GM21447 (cell line): ENCODE measurements around the gene PRAME.
"Not testable (repeated sequence)": the region's sequence is repeated elsewhere in the genome, so short reads cannot be mapped to it uniquely, and the experiment has no call there.

Experiments
- ATAC-seq: cut with Tn5 transposase; IDR thresholded peaks from one replicate; pipeline ENCODE4 v1.9.1; 2021; ENCODE audit not compliant: unreplicated experiment

The PRAME gene

DNA sequence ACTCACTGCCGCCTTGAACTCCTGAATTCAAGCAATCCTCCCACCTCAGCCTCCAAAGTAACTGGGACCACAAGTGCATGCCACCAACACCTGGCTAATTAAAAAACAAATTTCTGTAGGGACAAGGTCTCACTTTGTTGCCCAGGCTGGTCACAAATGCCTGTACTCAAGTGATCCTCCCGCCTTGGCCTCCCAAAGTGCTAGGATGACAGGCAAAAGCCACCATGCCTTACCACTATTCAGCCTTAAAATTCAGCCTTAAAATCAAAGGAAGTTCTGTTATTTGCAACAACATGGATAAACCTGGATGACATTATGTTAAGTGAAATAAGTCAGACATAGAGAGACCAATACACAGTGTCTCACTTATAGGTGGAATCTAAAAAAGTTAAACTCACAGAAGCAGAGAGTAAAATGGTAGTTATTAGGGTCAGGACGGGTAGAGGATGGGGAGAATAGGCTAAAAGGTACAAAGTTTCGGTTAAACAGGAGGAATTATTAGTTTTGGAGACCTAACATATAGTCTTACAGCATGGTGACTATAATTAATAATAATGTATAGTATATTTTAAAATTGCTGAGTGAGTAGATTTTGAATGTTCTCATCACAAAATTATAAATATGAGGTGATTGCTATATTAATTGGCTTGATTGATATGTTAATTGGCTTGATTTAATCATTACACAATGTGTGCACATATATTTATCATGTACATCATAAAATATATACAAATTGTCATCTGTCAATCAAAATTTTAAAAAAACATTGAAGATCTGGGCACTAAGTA lies 32.7 kb downstream of the PRAME start:
- no peak for ATAC-seq

DNA sequence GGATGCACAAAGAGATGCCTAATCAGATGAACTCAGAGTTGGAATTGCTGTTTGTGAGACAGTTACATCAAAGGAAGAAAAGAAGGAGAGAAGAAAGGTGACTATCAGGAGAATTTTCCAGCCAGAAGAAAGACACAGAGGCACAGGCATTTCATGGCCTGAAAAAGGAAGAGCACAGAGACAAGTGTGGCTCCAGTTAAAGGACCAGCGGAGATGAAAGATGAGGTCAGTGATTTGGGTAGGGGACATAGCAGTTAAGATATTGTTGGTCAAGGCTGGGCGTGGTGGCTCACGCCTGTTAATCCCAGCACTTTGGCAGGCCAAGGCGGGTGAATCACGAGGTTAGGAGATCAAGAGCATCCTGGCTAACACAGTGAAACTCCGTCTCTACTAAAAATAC lies 35.6 kb downstream of the PRAME start:
- no peak for ATAC-seq

DNA sequence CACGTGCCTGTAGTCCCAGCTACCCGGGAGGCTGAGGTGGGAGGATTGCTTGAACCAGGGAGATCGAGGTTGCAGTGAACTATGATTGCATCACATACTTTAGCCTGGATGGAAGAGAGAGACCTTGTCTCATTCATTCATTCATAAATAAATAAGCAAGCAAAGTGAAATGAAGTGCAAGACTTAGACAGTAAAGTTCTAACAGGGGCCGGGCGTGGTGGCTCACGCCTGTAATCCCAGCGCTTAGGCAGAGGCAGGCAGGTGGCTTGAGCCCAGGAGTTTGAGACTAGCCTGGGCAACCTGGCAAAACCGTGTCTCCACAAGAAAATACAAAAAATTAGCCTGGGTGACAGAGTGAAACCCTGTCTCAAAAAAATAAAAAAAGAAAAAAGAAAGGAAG lies 37.4 kb downstream of the PRAME start:
- no peak for ATAC-seq

DNA sequence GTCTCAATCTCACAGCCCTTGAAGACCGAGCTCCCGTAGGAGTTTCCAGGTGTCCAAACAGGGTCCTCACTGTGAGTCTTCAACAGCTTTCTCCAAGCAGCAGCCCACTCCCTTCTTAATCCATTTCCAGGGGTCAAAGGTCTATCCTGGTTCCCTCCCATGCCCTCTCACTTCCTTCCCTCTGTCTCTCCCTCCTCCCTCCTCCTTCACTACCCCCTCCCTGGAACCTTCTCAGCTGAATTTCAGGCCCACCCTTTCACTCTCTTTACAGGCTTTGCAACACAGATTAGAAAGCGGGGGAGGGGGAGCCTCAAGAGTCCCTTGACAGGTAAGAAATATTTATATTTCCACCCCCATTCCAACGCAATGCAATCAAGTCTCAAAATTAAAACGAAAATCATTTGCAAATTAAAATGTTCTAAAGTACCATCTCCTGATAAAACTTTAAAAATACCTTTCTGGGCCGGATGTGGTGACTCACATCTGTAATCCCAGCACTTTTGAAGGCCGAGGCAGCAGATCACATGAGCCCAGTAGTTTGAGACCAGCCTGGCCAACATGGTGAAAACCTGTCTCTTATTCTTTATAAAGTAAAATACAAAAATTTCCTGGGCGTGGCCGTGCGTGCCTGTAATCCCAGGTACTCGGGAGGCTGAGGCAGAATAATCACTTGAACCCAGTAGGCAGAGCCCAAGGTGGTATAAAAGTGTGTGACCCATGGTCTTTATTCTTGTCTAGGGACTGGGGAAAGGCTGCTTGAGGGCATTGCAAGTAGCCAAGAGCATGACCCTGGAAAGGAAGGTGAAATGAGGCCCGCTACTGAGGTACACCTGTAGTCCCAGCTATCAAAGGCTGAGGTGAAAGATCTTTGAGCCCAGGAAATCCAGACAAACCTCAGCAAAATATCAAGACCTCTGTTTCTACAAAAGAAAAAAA lies 38.1 kb downstream of the PRAME start:
- no peak for ATAC-seq

DNA sequence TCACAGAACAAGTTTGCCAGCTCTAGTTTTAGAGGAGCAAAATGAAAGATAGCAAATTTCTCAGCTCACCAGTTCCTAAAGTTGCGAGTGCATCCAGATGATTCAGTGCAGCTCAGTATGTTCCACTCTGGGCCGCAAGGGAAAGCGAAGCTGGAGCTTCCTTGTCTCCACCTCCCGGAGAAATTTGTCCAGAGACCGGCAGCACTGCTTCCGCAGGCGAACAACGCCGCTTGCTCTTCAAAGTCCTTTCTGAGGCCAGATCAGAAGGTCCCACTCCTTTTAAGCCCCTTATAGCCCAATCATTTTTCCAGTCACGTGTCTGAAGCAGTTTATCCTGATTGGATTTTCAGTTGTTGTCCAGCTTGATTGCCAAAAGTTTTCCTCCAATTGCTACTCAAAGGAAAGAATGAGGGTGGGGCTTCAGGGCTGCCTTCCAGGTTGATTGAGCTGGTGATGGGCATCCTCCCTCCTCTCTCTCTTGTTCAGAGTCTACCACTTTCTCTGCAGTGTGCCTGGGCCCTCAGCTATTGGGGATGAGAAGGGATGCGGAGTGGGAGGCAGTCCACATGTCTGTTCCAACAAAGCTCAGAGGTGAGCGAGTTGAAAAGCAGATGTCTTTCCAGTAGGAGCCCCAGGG lies 38.9 kb downstream of the PRAME start, which contains the start of gene ZNF280A:
ZNF280A (minus strand) TSS at position 251 of the 637 bp plus-strand sequence. CDS start 4,640 bp downstream, outside the sequence.
- no peak for ATAC-seq

DNA sequence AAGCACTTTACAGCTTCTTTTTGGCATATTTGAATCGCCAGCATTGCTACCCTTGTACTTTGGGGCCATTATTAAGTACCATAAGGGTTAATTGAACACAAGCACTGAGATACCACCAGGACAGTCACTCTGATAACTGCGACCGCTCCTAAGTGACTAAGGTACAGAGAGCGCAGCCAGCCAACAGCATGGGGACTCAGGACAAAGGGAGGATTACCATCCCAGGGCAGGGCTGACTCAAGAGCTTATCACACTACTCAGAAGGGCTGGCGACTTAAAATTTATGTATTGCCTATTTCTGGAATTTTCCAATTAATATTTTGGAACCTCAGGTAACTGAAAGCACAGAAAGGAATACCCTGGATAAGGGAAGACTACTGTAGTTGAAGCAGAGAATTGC lies 39.5 kb downstream of the PRAME start:
- ATAC-seq: no peak

DNA sequence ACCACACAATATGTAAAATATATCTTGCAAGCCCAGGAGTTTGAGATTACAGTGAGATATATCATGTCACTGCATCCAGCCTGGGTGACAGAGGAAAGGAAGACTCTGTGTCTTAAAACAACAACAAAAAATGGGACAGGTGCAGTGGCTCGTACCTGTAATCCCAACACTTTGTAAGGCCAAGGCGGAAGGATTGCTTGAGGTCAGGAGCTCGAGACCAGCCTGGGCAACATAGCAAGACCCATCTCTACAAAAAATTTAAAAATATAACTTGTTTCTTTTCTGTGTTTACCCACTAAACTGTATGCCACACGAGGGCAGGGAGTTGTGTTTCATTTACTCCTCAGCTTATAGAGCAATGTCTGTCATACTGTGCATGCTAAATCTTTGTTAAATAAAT lies 42.1 kb downstream of the PRAME start:
- ATAC-seq: no peak

DNA sequence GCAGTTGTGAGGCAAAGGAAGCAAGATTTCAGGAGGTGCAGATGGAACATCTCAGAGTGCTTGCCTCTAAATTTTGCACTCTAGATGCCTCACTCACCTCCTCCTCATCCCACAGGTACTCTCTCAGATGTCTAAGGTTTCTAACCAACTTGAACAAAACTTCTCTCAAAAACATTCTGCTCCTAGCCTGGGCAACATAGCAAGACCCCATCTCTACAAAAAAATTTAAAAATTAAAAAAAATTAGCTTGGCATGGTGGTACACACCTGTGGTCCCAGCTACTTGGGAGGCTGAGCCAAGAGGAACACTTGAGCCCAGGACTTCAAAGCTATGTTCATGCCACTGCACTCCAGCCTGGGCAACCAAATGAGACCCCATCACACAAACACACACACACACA lies 43.2 kb downstream of the PRAME start:
- no peak for ATAC-seq

DNA sequence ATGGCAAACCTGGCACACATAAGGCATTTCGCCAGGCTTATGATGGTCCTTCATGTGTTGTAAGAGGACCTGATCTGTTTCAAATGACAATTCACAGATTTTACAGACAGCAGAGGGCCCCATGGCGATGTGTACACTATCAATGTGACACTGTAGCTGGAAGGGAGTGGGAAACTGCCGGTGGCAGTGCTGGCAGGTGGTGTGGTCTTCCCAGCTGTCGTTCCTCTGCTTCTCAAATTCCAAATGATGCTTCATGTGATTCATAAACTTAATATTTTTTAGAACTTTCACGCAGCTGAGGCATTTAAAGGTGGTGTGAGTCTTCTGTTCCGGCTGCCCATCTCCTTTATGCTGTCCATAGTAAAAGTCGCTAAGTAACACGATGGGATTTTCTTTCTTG lies 44.6 kb downstream of the PRAME start:
- not testable (repeated sequence) for ATAC-seq

DNA sequence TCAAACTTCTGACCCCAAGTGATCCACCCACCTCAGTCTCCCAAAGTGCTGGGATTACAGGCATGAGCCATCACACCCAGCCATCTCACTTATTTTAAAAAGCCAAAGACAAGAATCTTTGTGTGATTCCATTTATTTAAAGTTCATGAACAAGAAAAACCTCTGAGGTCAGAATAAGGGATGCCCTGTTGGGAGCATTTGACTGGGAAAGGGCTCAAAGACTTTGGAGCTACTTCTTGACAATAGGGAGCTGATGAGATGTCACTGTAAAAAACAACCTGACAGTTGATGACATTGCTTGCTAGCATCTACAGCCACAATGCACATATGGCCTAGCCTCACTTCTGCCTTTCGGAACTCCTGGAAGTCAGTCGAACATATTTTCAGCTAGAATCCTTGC lies 45.4 kb downstream of the PRAME start:
- no peak for ATAC-seq

DNA sequence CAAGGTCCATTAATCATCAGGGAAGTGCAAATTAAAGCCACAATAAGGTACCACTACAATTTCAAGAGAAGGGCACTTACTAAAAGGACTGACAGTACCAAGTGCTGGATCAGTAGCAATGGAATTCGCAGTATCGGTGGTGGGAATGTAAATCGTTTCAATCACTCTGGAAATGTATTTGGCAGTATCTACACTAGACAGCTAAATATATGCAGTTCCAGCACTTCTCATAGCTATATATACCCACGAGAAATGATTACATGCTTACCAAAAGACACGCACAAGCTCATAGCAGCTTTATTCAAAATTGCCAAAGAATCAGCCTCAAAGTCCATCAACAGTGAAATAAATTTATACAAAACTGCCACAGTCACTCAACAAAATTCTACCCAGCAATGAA lies 46.1 kb downstream of the PRAME start:
- ATAC-seq: no peak

DNA sequence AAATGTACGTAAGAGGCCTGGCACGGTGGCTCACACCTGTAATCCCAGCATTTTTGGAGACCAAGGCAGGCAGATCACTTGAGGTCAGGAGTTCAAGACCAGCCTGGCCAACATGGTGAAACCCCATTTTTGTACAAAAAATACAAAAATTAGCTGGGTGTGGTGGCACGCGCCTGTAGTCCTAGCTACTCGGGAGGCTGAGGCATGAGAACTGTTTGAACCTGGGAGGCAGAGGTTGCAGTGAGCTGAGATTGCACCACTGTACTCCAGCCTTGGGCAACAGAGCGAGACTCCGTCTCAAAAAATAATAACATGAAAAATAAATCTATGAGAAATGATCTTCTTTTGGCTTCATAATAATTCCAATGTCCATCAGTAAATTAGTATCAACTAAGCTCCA lies 48.2 kb downstream of the PRAME start:
- ATAC-seq: not testable (repeated sequence)

DNA sequence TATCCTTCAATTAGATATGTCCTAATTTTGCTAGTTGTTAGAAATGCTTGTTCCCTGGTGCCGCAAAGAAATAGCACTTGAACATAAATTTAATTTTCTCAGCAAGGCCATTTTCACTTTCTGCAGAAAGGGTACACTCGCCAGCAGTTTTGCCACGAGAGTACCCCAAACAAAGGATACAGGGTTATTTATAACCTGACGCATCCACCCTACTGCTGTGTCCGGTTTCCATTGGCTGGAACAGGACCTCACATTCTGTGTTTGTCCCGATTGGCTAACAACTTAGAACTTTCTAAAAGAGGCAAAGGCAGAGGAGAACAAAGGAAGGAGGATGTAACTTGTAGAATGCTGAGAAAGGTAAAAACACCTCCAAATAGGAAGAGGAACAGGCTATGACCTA lies 49.2 kb downstream of the PRAME start:
- ATAC-seq: not testable (repeated sequence)

DNA sequence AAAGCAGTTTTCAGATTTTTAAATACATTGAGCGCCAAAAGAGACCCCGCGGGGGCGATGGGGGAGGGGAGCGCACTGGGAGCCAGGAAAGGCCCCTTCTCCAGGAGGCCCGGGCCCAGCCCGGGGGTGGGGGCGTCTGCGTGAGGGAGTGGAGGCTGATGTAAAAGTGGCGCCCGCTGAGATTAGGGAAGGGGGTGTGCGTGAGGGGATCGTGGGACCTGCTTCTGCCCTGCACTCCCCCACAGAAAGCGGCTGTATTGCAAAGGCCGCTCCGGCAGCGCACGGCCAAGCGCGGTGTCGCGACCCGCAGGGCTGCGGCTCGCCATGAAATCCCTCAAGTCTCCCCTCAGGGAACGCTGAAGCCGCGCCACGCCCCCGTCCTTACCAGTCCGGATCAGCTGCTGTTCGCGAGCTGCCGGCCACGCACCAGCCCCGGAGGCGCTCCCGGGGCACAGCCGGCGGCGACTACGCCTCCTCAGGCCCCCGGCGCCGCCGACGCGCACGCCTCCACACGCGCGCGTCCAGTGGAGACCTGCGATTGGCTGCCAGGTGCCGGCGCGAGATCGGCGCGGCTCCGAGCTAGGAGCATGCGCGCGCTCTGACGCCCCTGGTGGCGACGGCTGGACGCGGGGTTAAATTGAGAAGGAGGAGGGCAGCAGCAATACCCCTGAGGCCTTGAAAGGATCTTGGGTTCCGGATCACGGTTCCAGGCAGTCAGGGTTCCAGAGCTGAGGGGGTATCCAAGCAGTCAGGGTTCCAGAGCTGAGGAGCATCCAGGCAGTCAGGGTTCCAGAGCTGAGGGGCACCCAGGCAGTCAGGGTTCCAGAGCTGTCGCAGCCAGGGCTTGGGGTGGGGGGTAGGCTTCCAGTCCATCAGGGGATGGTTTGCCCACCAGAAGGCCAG lies 50.5 kb downstream of the PRAME start, which contains the start of gene ZNF280B:
ZNF280B (minus strand) TSS at position 469 of the 903 bp plus-strand sequence. CDS start 19,344 bp downstream, outside the sequence.
- ATAC-seq: peak; percentile 86

DNA sequence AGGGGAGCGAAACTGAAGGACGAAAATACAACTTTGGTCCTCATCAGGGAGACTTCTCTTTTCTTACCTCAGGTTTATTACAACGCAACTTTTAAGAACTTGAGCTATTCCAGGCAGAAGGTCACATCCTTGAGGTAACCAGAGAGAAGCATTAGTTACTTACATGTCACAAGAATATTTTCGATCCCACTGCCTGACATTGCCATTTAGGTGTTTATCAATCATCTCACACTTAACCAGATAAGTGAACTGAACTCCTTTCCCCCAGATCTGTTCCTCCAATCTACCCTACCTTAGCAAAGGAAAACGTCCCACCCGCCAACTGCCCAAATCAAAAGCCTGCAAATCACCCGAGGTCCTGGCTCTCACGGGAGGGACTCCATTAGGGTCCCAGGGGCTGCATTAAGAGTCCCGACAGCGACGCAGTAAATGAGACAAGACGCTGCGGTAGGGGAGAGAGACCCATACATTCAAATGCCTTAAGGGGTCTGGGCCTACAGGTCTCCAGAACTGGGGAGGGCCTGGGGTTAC lies 51.3 kb downstream of the PRAME start:
- no peak for ATAC-seq

DNA sequence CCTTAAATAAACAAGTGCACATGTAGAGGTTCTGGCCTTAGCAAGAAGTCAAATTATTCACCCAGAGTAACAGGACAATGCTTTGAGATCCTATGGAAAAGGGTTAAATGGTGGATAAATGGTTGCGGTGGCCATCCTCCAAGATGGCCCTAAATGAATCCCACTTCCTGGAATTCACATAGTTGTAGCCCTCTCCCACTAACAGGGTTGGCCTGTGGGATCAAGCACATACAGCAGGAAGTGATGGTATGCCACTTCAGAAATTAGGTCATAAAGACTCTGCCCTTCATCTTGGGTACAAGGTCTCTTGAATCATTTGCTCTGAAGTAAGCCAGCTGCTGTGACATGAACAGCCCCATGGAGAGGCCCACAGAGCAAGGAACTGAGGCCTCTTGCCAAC lies 52.3 kb downstream of the PRAME start:
- no peak for ATAC-seq

DNA sequence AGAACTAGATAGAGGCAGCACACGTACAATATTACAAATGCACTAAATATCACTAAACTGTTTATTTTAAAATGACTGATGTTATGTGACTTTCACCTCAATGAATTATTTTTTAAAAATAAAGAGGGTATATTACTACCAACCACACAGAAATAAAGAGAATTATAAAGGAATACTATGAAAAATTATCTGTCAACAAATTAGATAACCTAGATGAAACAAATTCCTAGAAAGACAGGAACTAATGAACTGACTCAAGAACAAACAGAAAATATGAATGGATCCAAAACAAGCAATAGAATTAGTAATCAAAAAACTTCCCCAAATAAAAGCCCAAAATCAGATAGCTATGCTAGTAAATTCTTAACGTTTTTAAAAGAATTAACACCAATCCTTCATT lies 60.8 kb downstream of the PRAME start:
- ATAC-seq: no peak
